H1 (cell line): Measurements from ENCODE around the gene SCAMP4. TPM values are rescaled to one million over a fixed set of nuclear protein-coding genes. Genes with fewer than 3 reads are reported as not detected.
A peak's percentile ranks its signal among the peaks of the same experiment; 100 is the strongest.

ENCODE experiments used
- CTCF ChIA-PET: fragments of 300-600 bp; sonication (Branson Sonifier 250); formaldehyde crosslinking; loops from one replicate; lab custom pipeline; 2021; ENCODE audit not compliant: partially characterized antibody; lab: Charles Lee
- POLR2A ChIA-PET: fragments of 300-600 bp; sonication (Branson Sonifier 250); formaldehyde crosslinking; loops from one replicate; lab custom pipeline; 2021; ENCODE audit warnings: inconsistent platforms; ENCODE audit not compliant: partially characterized antibody; lab: Charles Lee
- DNase-seq, 2 experiments: peaks; one replicate each; pipeline versions ENCODE4 v3.0.0 to v3.0.0-alpha.2; 2010 to 2022; ENCODE audit warnings: low spot score in 2 of 2, low read depth in 1 of 2, mixed read lengths in 1 of 2
- FAIRE-seq: peaks from 2 replicates; lab custom pipeline; 2011; peaks lifted over from hg19 to GRCh38; lab: Jason Lieb, UNC
- H2AFZ ChIP-seq: 2 replicates; pipeline ENCODE4 v1.8.1; 2012; ENCODE audit warnings: low read length, inconsistent platforms
- H2AK5ac ChIP-seq: 2 replicates; pipeline ENCODE4 v1.6.1; 2013; ENCODE audit warnings: low read depth, low read length
- H2BK120ac ChIP-seq: replicated peaks from 2 replicates; pipeline ENCODE3; 2013; ENCODE audit warnings: low read depth, low read length, inconsistent platforms
- H2BK12ac ChIP-seq: 2 replicates; pipeline ENCODE4 v1.6.1; 2013; ENCODE audit warnings: low read depth, low read length
- H2BK15ac ChIP-seq: 2 replicates; pipeline ENCODE4 v1.6.1; 2013; ENCODE audit warnings: low read length
- H2BK20ac ChIP-seq: 2 replicates; pipeline ENCODE4 v1.6.1; 2013; ENCODE audit warnings: low read length
- H2BK5ac ChIP-seq: 2 replicates; pipeline ENCODE4 v1.6.1; 2013; ENCODE audit warnings: low read depth, low read length
- H3K14ac ChIP-seq: 2 replicates; pipeline ENCODE4 v1.6.1; 2013; ENCODE audit warnings: inconsistent platforms; ENCODE audit not compliant: insufficient read length
- H3K18ac ChIP-seq: 2 replicates; pipeline ENCODE4 v1.6.1; 2013; ENCODE audit warnings: low read length; ENCODE audit errors: extremely low read depth
- H3K23ac ChIP-seq: 2 replicates; pipeline ENCODE4 v1.6.1; 2013; ENCODE audit warnings: inconsistent platforms; ENCODE audit not compliant: insufficient read length
- H3K23me2 ChIP-seq: 2 replicates; pipeline ENCODE4 v1.6.1; 2013; ENCODE audit warnings: low read depth, low read length
- H3K27ac ChIP-seq: 2 replicates; pipeline ENCODE4 v1.6.1; 2011; ENCODE audit warnings: low read depth, low read length, inconsistent platforms
- H3K27me3 ChIP-seq, 4 experiments: replicated peaks in 1 of 4; 1 replicate in 1 of 4; 2 replicates in 3 of 4; pipeline versions ENCODE4 v1.6.1 to v1.8.1; 2011 to 2013; ENCODE audit warnings: low read length in 3 of 4, mild to moderate bottlenecking in 3 of 4, inconsistent platforms in 2 of 4, mixed read lengths in 2 of 4, moderate library complexity in 1 of 4; ENCODE audit not compliant: control insufficient read depth in 3 of 4, insufficient read depth in 3 of 4; ENCODE audit errors: extremely low read depth in 1 of 4
- H3K36me3 ChIP-seq, 4 experiments: 2 replicates each; pipeline versions ENCODE4 v1.6.1 to v1.8.1; 2011 to 2013; ENCODE audit warnings: mild to moderate bottlenecking in 4 of 4, low read length in 3 of 4, moderate library complexity in 2 of 4, control low read depth in 1 of 4, inconsistent platforms in 1 of 4; ENCODE audit not compliant: insufficient read depth in 4 of 4, control insufficient read depth in 2 of 4
- H3K4ac ChIP-seq: replicated peaks from 2 replicates; pipeline ENCODE3; 2013; ENCODE audit warnings: low read length, low read depth, mixed read lengths, inconsistent platforms; ENCODE audit not compliant: insufficient read length
- H3K4me1 ChIP-seq, 4 experiments: replicated peaks in 1 of 4; 1 replicate in 1 of 4; 2 replicates in 3 of 4; pipeline versions ENCODE4 v1.6.1 to v1.8.1; 2011 to 2013; ENCODE audit warnings: low read length in 3 of 4, inconsistent platforms in 2 of 4, mixed read lengths in 1 of 4; ENCODE audit not compliant: insufficient read depth in 4 of 4, control insufficient read depth in 3 of 4
- H3K4me2 ChIP-seq, 2 experiments: 2 replicates each; pipeline versions ENCODE4 v1.6.1 to v1.8.1; 2011 to 2013; ENCODE audit warnings: low read depth in 2 of 2, low read length in 2 of 2, control low read depth in 1 of 2, inconsistent platforms in 1 of 2, mild to moderate bottlenecking in 1 of 2; ENCODE audit not compliant: insufficient read depth in 1 of 2
- H3K4me3 ChIP-seq, 4 experiments: fragments of 200-600, 300-600 bp in 1 of 4; sonication (generic), shearing (Covaris generic), sonication (Bioruptor Twin) in 1 of 4; 2 replicates each; pipeline versions ENCODE4 v1.5.1 to v1.8.1; 2011 to 2016; ENCODE audit warnings: low read length in 4 of 4, low read depth in 3 of 4, control low read depth in 2 of 4, inconsistent platforms in 2 of 4, mild to moderate bottlenecking in 2 of 4, mixed read lengths in 1 of 4, moderate library complexity in 1 of 4; ENCODE audit not compliant: insufficient read depth in 2 of 4; ENCODE audit errors: extremely low read depth in 1 of 4
- H3K56ac ChIP-seq: replicated peaks from 2 replicates; pipeline ENCODE3; 2013; ENCODE audit warnings: low read depth, mild to moderate bottlenecking, mixed read lengths, low read length, inconsistent platforms; ENCODE audit not compliant: insufficient read length
- H3K79me1 ChIP-seq: 2 replicates; pipeline ENCODE4 v1.6.1; 2013; ENCODE audit warnings: low read depth, low read length, control low read depth
- H3K79me2 ChIP-seq, 2 experiments: 2 replicates each; pipeline versions ENCODE4 v1.6.1 to v1.8.1; 2012 to 2013; ENCODE audit warnings: low read length in 2 of 2, mild to moderate bottlenecking in 2 of 2, inconsistent platforms in 1 of 2; ENCODE audit not compliant: insufficient read depth in 2 of 2, control insufficient read depth in 1 of 2
- H3K9ac ChIP-seq, 4 experiments: replicated peaks in 1 of 4; 1 replicate in 1 of 4; 2 replicates in 3 of 4; pipeline versions ENCODE4 v1.6.1 to v1.8.1; 2011 to 2013; ENCODE audit warnings: low read depth in 3 of 4, low read length in 3 of 4, control low read depth in 2 of 4, mild to moderate bottlenecking in 2 of 4, moderate library complexity in 2 of 4, inconsistent platforms in 1 of 4; ENCODE audit errors: extremely low read depth in 1 of 4
- H3K9me3 ChIP-seq, 2 experiments: 2 replicates each; pipeline versions ENCODE4 v1.6.1 to v1.8.1; 2012 to 2013; ENCODE audit warnings: mild to moderate bottlenecking in 2 of 2, moderate library complexity in 2 of 2, control low read depth in 1 of 2, inconsistent platforms in 1 of 2, low read depth in 1 of 2, low read length in 1 of 2, mixed read lengths in 1 of 2; ENCODE audit not compliant: insufficient read depth in 2 of 2
- H4K20me1 ChIP-seq, 2 experiments: replicated peaks in 1 of 2; 2 replicates each; pipeline versions ENCODE3 to v1.8.1; 2011 to 2013; ENCODE audit warnings: inconsistent platforms in 2 of 2, low read length in 2 of 2, mild to moderate bottlenecking in 1 of 2; ENCODE audit not compliant: insufficient read depth in 2 of 2, control insufficient read depth in 1 of 2
- H4K5ac ChIP-seq: 2 replicates; pipeline ENCODE4 v1.6.1; 2013; ENCODE audit warnings: low read length, low read depth, mixed read lengths, inconsistent platforms; ENCODE audit not compliant: insufficient read length
- H4K8ac ChIP-seq: 2 replicates; pipeline ENCODE4 v1.8.0; 2013; ENCODE audit warnings: mild to moderate bottlenecking, moderate library complexity, low read length, inconsistent platforms; ENCODE audit not compliant: insufficient read depth; ENCODE audit errors: extremely low read depth
- H4K91ac ChIP-seq: replicated peaks from 2 replicates; pipeline ENCODE3; 2013; ENCODE audit warnings: low read length, mixed read lengths, inconsistent platforms; ENCODE audit not compliant: insufficient read length
- BACH1 ChIP-seq: IDR thresholded peaks from 2 replicates; pipeline ENCODE4 v1.6.1; 2012; ENCODE audit warnings: low read length, improper control_type of control experiment
- CBX5 ChIP-seq: fragments of 300-800, 300-1000 bp; sonication (generic); IDR thresholded peaks from 2 replicates; pipeline ENCODE4 v1.7.1; 2016; ENCODE audit warnings: antibody characterized with exemption, low read length, low read depth
- CBX8 ChIP-seq: fragments of 300-800, 300-1000 bp; sonication (generic); IDR thresholded peaks from 2 replicates; pipeline ENCODE4 v1.7.1; 2016; ENCODE audit warnings: low read depth, low read length, borderline replicate concordance
- CREB1 ChIP-seq: IDR thresholded peaks from 2 replicates; pipeline ENCODE4 v1.6.1; 2012; ENCODE audit warnings: inconsistent platforms
- EP300 ChIP-seq, 2 experiments: IDR thresholded peaks; 1 replicate in 1 of 2; 2 replicates in 1 of 2; pipeline ENCODE4 v1.6.1; 2011 to 2012; ENCODE audit warnings: low read depth in 2 of 2, low read length in 2 of 2, mild to moderate bottlenecking in 2 of 2, borderline replicate concordance in 1 of 2, inconsistent platforms in 1 of 2, moderate library complexity in 1 of 2
- KDM4A ChIP-seq: IDR thresholded peaks from one replicate; pipeline ENCODE4 v1.7.1; 2012; ENCODE audit warnings: low read depth, mild to moderate bottlenecking, moderate library complexity, low read length, inconsistent platforms; ENCODE audit not compliant: severe bottlenecking
- RFX5 ChIP-seq: IDR thresholded peaks from 2 replicates; pipeline ENCODE4 v1.6.1; 2011; ENCODE audit warnings: low read depth, low read length, improper control_type of control experiment, borderline replicate concordance
- SIX5 ChIP-seq: IDR thresholded peaks from 2 replicates; pipeline ENCODE4 v1.6.1; 2011; ENCODE audit warnings: mild to moderate bottlenecking, low read depth, low read length
- TAF1 ChIP-seq: IDR thresholded peaks from 2 replicates; pipeline ENCODE4 v1.6.1; 2011; ENCODE audit warnings: mild to moderate bottlenecking, low read depth, low read length
- TBP ChIP-seq: IDR thresholded peaks from 2 replicates; pipeline ENCODE4 v1.6.1; 2011; ENCODE audit warnings: low read depth, low read length, improper control_type of control experiment
- ZNF274 ChIP-seq: IDR thresholded peaks from 2 replicates; pipeline ENCODE4 v1.7.0; 2012; ENCODE audit warnings: low read length, borderline replicate concordance; ENCODE audit errors: extremely low read depth
- WGBS, 2 experiments: shearing (Covaris generic) in 1 of 2; methylation state at CpG; one replicate each; pipeline versions ENCODE4 v1.1.6 to v1.1.7; 2013 to 2015; ENCODE audit warnings: low lambda C conversion rate in 2 of 2, mixed read lengths in 2 of 2, inconsistent platforms in 1 of 2, low coverage in 1 of 2, missing lambda C conversion rate in 1 of 2; ENCODE audit not compliant: insufficient replicate concordance in 2 of 2, insufficient coverage in 1 of 2, insufficient read length in 1 of 2; ENCODE audit errors: extremely low coverage in 1 of 2, missing lambda C conversion rate in 1 of 2; 5-methylcytosine and 5-hydroxymethylcytosine counted together
- polyA plus RNA-seq, 7 experiments: library from polyadenylated mRNA; depleted of rRNA in 3 of 7; stranded (reverse) in 5 of 7; unstranded in 2 of 7; fragments of >200 nt in 5 of 7; fragments of 200-250 nt in 2 of 7; gene quantifications; 1 replicate in 5 of 7; 2 replicates in 1 of 7; 4 replicates in 1 of 7; pipeline versions ENCODE4 v1.2.1 to v1.2.3, GENCODE V29; 2011 to 2013; ENCODE audit warnings: missing spikeins in 2 of 7, mixed read lengths in 2 of 7
- total RNA-seq: library from RNA; stranded (reverse); fragmentation: NEBNext Ultra II Directional; extraction: Animal tissue kit (Norgen Biotek cat#: 25700); gene quantifications from 2 replicates; pipeline ENCODE4 v1.2.1, GENCODE V29; 2021

The SCAMP4 gene
- total and polyA plus RNA-seq, 2 of the 8 experiments (the other 6 are each of a cell fraction or from before 2014, with no cell fraction given), result 17.1 to 61.4 TPM

- Histone ChIP-seq H3K4ac (peak overlapping the region; percentile 97), H2BK120ac (no peak overlapping the region), H3K27me3 (no peaks in the 10 kb centered on the region), H3K27ac (peak overlapping the region; percentile 48; the same call in 1 of the 2 replicates), H2AFZ (peak overlapping the region; percentile 95; the same call in 1 of the 2 replicates), H3K9me3 (no peaks in the 10 kb centered on the region), H3K14ac (no peak overlapping the region), H3K4me2 (peak overlapping the region; percentile 89 to 99), H2BK20ac (no peak overlapping the region), H3K4me3 (peak overlapping the region; percentile 86 to 91 (median 88)), H3K36me3 (no peaks in the 10 kb centered on the region), H2BK15ac (no peak overlapping the region), H2AK5ac (no peak overlapping the region; the same call in 1 of the 2 replicates), H3K23me2 (peaks cover 14% of the 10 kb centered on the region), H3K23ac (no peak overlapping the region), H4K91ac (peak overlapping the region; percentile 61), H4K8ac (peak overlapping the region; percentile 60), H4K20me1 (peaks cover 0 to 11% of the 10 kb centered on the region in 2 experiments), H2BK12ac (0 out of 2 replicates have a peak overlapping the region, but pooled peaks have one; percentile 75), H3K18ac (peak overlapping the region; percentile 93), H3K79me1 (peaks cover 10% of the 10 kb centered on the region), H3K4me1 (peaks cover 0 to 7% (median 2%) of the 10 kb centered on the region in 4 experiments; a peak in 5 of 7 replicates), H3K79me2 (peaks cover 0 to 33% of the 10 kb centered on the region in 2 experiments; a peak in 3 of 4 replicates), H3K56ac (peak overlapping the region; percentile 9), H2BK5ac (peak overlapping the region; percentile 60; the same call in 1 of the 2 replicates), H4K5ac (peak overlapping the region; percentile 37), H3K9ac (peak overlapping the region; percentile 39 to 78 (median 75))
- ChIA-PET CTCF (interaction anchor here (0.6 to 2.4 kb wide), 17 partner anchors 9 to 307 kb away, joined by 3 to 12 read pairs (median 3); partner anchors contain the start of genes ABHD17A, ADAT3 and SCAMP4), POLR2A (interaction anchor here (0.6 to 2.6 kb wide), 12 partner anchors 9 to 607 kb away, joined by 3 to 13 read pairs (median 4); partner anchors contain the start of genes ABHD17A, ADAT3, CIRBP and SCAMP4)
- WGBS, 2 experiments, result 1% methylated on average over 80 of the region's 87 CpGs; no CpG with 5 or more reads in 1 of the 2 experiments
- FAIRE-seq (no peak), DNase-seq (peak in 1 of 2 experiments; percentile 88)
- TF ChIP-seq BACH1 (no peak), CBX8 (no peak), EP300 (IDR thresholded peaks at IDR 0.05; ENCODE audit: borderline replicate concordance in 1 of 2, low read depth in 2 of 2, low read length in 2 of 2) (no peak), CREB1 (peak; percentile 84), TAF1 (peak; percentile 68), CBX5 (no peak), ZNF274 (no peak), RFX5 (no peak), SIX5 (no peak), TBP (peak; percentile 41; the same call in 1 of the 2 replicates), KDM4A (peak; percentile 76)
Measured at GRCh38 chr19:1875646-1876495, 29.3 kb upstream of the SCAMP4 start.
